H1 (cell line): ENCODE measurements around the gene SIGLEC7. TPM values are rescaled to one million over a fixed set of nuclear protein-coding genes. Genes with fewer than 3 reads are reported as not detected.

Experiments used
- CHD7 ChIP-seq: fragments of 300-600 bp; sonication (generic); IDR thresholded peaks from 2 replicates; pipeline ENCODE4 v1.7.1; 2012; ENCODE audit warnings: low read length, moderate library complexity, mild to moderate bottlenecking, inconsistent platforms; ENCODE audit not compliant: insufficient replicate concordance
- TBP ChIP-seq: IDR thresholded peaks from 2 replicates; pipeline ENCODE4 v1.6.1; 2011; ENCODE audit warnings: low read depth, low read length, improper control_type of control experiment
- ZNF274 ChIP-seq: IDR thresholded peaks from 2 replicates; pipeline ENCODE4 v1.7.0; 2012; ENCODE audit warnings: low read length, borderline replicate concordance; ENCODE audit errors: extremely low read depth
- polyA plus RNA-seq, 7 experiments: library from polyadenylated mRNA; depleted of rRNA in 3 of 7; stranded (reverse) in 5 of 7; unstranded in 2 of 7; fragments of >200 nt in 5 of 7; fragments of 200-250 nt in 2 of 7; gene quantifications; 1 replicate in 5 of 7; 2 replicates in 1 of 7; 4 replicates in 1 of 7; pipeline versions ENCODE4 v1.2.1 to v1.2.3, GENCODE V29; 2011 to 2013; ENCODE audit warnings: missing spikeins in 2 of 7, mixed read lengths in 2 of 7
- total RNA-seq: library from RNA; stranded (reverse); fragmentation: NEBNext Ultra II Directional; extraction: Animal tissue kit (Norgen Biotek cat#: 25700); gene quantifications from 2 replicates; pipeline ENCODE4 v1.2.1, GENCODE V29; 2021

Gene SIGLEC7
- total and polyA plus RNA-seq, 2 of the 8 experiments (the other 6 are each of a cell fraction or from before 2014, with no cell fraction given): not detected

DNA sequence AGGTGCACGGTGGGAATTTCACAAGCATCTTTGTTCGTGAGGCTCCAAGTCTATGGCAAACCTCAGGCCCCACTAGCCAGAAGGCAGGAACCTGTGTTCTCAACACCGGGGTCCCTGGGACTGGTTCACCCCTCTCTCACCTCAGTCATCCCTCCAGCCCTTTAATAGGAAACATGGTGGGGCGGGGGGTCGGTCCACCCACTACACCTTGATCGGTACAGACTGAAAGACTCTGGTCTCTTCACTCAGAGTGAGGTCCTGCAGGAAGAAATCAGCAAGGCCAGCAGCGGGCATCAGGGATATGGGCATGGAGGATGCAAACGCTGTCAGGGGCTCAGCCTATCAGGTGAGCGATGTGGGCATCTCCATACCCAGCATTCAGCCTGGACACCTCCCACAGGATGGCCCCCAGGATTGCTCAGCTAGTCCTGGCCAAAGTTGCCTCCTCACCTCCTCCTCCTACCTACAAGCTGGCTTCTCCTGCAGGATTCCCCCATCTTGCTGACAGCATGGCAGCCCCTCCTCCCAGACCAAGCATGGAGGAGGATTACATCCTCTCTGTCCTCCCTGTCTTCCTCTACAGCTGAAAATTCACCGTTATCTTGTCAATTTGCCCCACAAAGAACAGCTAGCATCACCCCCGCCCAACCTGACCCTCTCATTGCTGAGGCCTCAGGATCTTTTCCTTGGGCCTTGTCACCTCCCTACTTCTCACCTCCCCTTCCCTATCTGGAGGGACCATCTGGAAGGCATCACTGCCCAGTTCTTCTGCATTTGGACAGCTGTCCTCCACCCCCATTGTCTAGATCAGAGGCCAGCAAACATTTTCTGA lies 45.5 kb downstream of the SIGLEC7 start (continued):
- TF ChIP-seq CHD7 (no peak), TBP (no peak), ZNF274 (no peak)
